ENCODE data around the gene MAP2K5. TPM values are rescaled to one million over a fixed set of nuclear protein-coding genes. Genes with fewer than 3 reads are reported as not detected.

Gene MAP2K5
- total RNA-seq, 1 donor from 2014 or later = 26.1 TPM

DNA sequence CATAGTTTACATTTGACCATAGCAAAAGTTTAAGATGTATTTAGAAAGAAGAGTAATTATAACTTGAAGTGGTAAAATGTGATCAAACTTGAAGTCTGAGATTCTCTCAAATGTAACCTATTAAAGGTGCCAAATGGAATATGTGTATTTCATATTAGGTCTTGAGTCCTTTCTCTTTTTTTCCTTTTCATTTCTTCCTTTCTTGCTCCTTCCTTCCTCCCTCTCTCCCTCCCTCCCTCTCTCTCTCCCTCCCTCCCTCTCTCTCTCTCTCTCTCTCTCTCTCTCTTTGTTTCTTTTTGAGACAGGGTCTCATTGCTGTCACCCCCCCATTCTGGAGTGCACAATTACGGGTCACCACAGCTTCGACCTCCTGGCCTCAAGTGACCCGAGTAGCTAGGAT is 47.7 kb downstream of the MAP2K5 start:
- no peak for DNase-seq (ENCODE audit: extremely low spot score, unreplicated experiment)
- Mint-ChIP-seq H3K9me3 (ENCODE audit: unreplicated experiment) (no peaks in the 10 kb centered on the region), H3K4me3 (ENCODE audit: unreplicated experiment) (no peak overlapping the region), H3K27me3 (ENCODE audit: unreplicated experiment) (no peaks in the 10 kb centered on the region), H3K27ac (ENCODE audit: unreplicated experiment) (no peak overlapping the region), H3K36me3 (ENCODE audit: unreplicated experiment) (peaks cover 34% of the 10 kb centered on the region), H3K4me1 (ENCODE audit: unreplicated experiment) (peaks cover 5% of the 10 kb centered on the region)
- TF ChIP-seq CTCF (IDR thresholded peaks at IDR 0.05) = no peak

DNA sequence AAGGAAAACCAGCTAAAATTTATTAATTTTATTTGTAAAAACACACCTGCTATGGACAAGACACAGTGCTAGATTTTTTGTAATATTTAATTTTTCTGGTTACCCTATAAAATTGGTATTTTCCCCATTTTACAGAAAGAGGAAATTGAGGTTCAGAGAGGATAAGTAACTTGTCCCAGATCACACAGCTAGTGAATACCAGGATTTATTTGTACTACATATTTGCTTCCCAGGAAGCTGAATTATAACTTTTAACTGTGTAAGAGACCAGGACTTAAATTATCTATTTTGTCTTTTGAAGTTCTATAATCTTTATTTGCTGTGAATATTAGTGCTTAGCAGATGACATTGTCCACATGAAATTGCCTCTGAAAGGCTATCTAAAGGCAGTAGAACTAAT is 49.7 kb downstream of the MAP2K5 start:
- Mint-ChIP-seq H3K27me3 (ENCODE audit: unreplicated experiment) (no peaks in the 10 kb centered on the region), H3K4me1 (ENCODE audit: unreplicated experiment) (no peaks in the 10 kb centered on the region), H3K36me3 (ENCODE audit: unreplicated experiment) (peaks cover 29% of the 10 kb centered on the region)

DNA sequence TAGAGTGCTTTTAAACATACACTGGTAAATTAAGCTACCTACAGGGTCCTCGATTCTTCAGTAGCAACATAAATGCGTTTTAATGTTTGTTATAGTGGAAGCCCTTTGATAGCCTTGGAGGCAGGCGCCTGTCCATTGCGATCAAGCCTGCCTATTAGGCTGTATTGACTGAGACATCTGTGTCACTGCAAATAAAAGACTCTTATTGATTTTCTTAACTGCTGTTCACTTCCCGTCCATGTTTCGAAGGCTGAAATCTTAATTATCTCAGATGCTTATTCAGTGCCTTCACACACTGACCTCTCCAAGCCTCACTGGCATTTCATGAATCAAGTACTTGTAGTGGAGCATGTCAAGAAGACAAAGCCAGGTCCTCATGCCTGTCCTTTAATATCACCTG is 51.1 kb downstream of the MAP2K5 start:
- no peak for DNase-seq (ENCODE audit: extremely low spot score, unreplicated experiment)
- H3K27ac Mint-ChIP-seq (ENCODE audit: unreplicated experiment) = no peak overlapping the region
- no peaks in the 10 kb centered on the region for H3K4me1 Mint-ChIP-seq (ENCODE audit: unreplicated experiment)
- H3K36me3 Mint-ChIP-seq (ENCODE audit: unreplicated experiment) = peaks cover 19% of the 10 kb centered on the region
- no peak for TF ChIP-seq CTCF (IDR thresholded peaks at IDR 0.05)
- H3K9me3 Mint-ChIP-seq (ENCODE audit: unreplicated experiment) = no peaks in the 10 kb centered on the region
- no peaks in the 10 kb centered on the region for H3K27me3 Mint-ChIP-seq (ENCODE audit: unreplicated experiment)
- H3K4me3 Mint-ChIP-seq (ENCODE audit: unreplicated experiment) = no peak overlapping the region

More for the DNA sequence above, 49.7 kb downstream of the MAP2K5 start:
- Mint-ChIP-seq H3K4me3 (ENCODE audit: unreplicated experiment) (no peak overlapping the region), H3K9me3 (ENCODE audit: unreplicated experiment) (no peaks in the 10 kb centered on the region), H3K27ac (ENCODE audit: unreplicated experiment) (no peak overlapping the region)
- no peak for TF ChIP-seq CTCF (IDR thresholded peaks at IDR 0.05)
- no peak for DNase-seq (ENCODE audit: extremely low spot score, unreplicated experiment)

GRCh38 chr15:67594770-67595169 is 52.3 kb downstream of the MAP2K5 start:
- Mint-ChIP-seq H3K9me3 (ENCODE audit: unreplicated experiment) (no peaks in the 10 kb centered on the region), H3K36me3 (ENCODE audit: unreplicated experiment) (peaks cover 23% of the 10 kb centered on the region), H3K4me3 (ENCODE audit: unreplicated experiment) (no peak overlapping the region), H3K27me3 (ENCODE audit: unreplicated experiment) (no peaks in the 10 kb centered on the region), H3K27ac (ENCODE audit: unreplicated experiment) (no peak overlapping the region), H3K4me1 (ENCODE audit: unreplicated experiment) (no peaks in the 10 kb centered on the region)
- DNase-seq (ENCODE audit: extremely low spot score, unreplicated experiment) = no peak
- no peak for TF ChIP-seq CTCF (IDR thresholded peaks at IDR 0.05)

DNA sequence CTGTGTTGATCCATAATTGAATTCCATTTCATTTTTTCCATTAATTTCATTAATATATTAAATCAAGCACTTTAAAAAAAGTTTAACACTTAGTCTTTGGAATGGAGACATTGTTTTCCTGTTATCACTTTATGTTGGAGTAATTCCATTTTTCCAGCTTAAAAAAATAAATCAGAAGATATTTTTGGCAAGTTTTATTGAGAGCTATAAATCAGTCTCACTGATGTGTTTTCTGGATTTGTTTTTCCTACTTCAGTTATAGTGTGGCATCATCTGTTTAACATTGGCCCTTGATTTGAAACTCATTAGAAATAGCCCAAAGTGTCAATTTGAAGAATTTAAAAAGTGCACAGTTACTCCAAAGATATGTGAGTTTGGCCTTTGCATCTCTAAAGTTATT is 53.1 kb downstream of the MAP2K5 start:
- H3K36me3 Mint-ChIP-seq (ENCODE audit: unreplicated experiment) = peaks cover 22% of the 10 kb centered on the region
- H3K4me1 Mint-ChIP-seq (ENCODE audit: unreplicated experiment) = peaks cover 6% of the 10 kb centered on the region
- TF ChIP-seq CTCF (IDR thresholded peaks at IDR 0.05) = no peak
- no peaks in the 10 kb centered on the region for H3K9me3 Mint-ChIP-seq (ENCODE audit: unreplicated experiment)
- H3K27me3 Mint-ChIP-seq (ENCODE audit: unreplicated experiment) = no peaks in the 10 kb centered on the region
- H3K4me3 Mint-ChIP-seq (ENCODE audit: unreplicated experiment) = no peak overlapping the region
- no peak for DNase-seq (ENCODE audit: extremely low spot score, unreplicated experiment)
- H3K27ac Mint-ChIP-seq (ENCODE audit: unreplicated experiment) = no peak overlapping the region

Data from osteocyte (in vitro differentiated cells).